ENCODE results near the gene OR51A7.

DNA sequence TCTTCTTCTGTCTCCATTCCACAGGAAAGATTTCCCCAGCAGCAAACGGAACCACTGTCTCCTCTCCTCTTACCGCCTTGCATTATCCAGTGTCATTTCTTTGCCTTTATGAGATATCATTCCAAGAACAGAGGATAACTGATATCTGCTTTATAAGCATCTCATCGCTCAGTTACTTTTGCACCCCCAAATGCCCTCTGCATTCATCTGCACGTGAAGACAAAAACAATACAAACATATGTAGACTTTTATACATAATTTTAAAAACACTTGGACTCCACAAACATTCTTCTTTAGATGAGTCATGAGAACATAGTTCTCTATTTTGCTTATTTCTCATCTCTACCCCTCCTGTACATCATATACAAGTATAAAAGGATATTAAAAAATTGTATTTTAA lies 22.4 kb upstream of the OR51A7 start:
- no peak for TF ChIP-seq EZH2 (IDR thresholded peaks at IDR 0.05; ENCODE audit: borderline replicate concordance)
- TF ChIP-seq, protein P1, sequence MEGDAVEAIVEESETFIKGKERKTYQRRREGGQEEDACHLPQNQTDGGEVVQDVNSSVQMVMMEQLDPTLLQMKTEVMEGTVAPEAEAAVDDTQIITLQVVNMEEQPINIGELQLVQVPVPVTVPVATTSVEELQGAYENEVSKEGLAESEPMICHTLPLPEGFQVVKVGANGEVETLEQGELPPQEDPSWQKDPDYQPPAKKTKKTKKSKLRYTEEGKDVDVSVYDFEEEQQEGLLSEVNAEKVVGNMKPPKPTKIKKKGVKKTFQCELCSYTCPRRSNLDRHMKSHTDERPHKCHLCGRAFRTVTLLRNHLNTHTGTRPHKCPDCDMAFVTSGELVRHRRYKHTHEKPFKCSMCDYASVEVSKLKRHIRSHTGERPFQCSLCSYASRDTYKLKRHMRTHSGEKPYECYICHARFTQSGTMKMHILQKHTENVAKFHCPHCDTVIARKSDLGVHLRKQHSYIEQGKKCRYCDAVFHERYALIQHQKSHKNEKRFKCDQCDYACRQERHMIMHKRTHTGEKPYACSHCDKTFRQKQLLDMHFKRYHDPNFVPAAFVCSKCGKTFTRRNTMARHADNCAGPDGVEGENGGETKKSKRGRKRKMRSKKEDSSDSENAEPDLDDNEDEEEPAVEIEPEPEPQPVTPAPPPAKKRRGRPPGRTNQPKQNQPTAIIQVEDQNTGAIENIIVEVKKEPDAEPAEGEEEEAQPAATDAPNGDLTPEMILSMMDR (IDR thresholded peaks at IDR 0.05; ENCODE audit: poor library complexity): no peak

All from hepatocyte (in vitro differentiated cells).